CD4-positive, alpha-beta T cell (primary cell): Measurements from ENCODE around the gene SEC23IP. TPM values are rescaled to one million over a fixed set of nuclear protein-coding genes. Genes with fewer than 3 reads are reported as not detected.
A peak's percentile ranks its signal among the peaks of the same experiment; 100 is the strongest.
"Not testable (repeated sequence)": the region's sequence is repeated elsewhere in the genome, so short reads cannot be mapped to it uniquely, and the experiment has no call there.

Experiments used
- ATAC-seq: fragments of 200-7000 bp; cut with Tn5 transposase; one replicate; pipeline ENCODE4 v1.10.0; 2022; ENCODE audit warnings: mild to moderate bottlenecking; ENCODE audit not compliant: poor library complexity
- CTCF ChIA-PET: fragments of 350-600 bp; sonication (Branson Sonifier 250); formaldehyde crosslinking; loops from one replicate; lab custom pipeline; 2021; ENCODE audit warnings: antibody characterized with exemption, inconsistent platforms; lab: Charles Lee
- POLR2A ChIA-PET: fragments of 350-600 bp; sonication (Branson Sonifier 250); formaldehyde crosslinking; loops from one replicate; lab custom pipeline; 2021; ENCODE audit warnings: antibody characterized with exemption, inconsistent platforms; lab: Charles Lee
- DNase-seq, 14 experiments: peaks; one replicate each; pipeline ENCODE4 v3.0.0-alpha.2; 2013 to 2020; ENCODE audit warnings: mixed read lengths in 2 of 14
- H3K27ac ChIP-seq, 2 donors: one replicate each; pipeline versions ENCODE4 v1.5.1 to v1.7.0; 2013; ENCODE audit warnings: low read length in 2 of 2, low read depth in 1 of 2, mild to moderate bottlenecking in 1 of 2
- H3K27me3 ChIP-seq, 2 experiments: 1 replicate in 1 of 2; 2 replicates in 1 of 2; pipeline versions ENCODE4 v1.6.1 to v1.7.0; 2013; ENCODE audit warnings: low read length in 2 of 2, control low read depth in 1 of 2, mild to moderate bottlenecking in 1 of 2, moderate library complexity in 1 of 2; ENCODE audit not compliant: insufficient read depth in 2 of 2, control insufficient read depth in 1 of 2
- H3K36me3 ChIP-seq: one replicate; pipeline ENCODE4 v1.6.1; 2013; ENCODE audit warnings: low read length, control low read depth; ENCODE audit not compliant: insufficient read depth
- H3K4me1 ChIP-seq: one replicate; pipeline ENCODE4 v1.6.1; 2013; ENCODE audit warnings: low read length, control low read depth; ENCODE audit not compliant: insufficient read depth
- H3K4me3 ChIP-seq: one replicate; pipeline ENCODE4 v1.5.1; 2013; ENCODE audit warnings: mild to moderate bottlenecking, low read length, moderate library complexity
- H3K9me3 ChIP-seq, 2 experiments: 1 replicate in 1 of 2; 2 replicates in 1 of 2; pipeline versions ENCODE4 v1.6.1 to v1.7.0; 2013; ENCODE audit warnings: low read length in 2 of 2, mild to moderate bottlenecking in 2 of 2, control low read depth in 1 of 2, moderate library complexity in 1 of 2; ENCODE audit not compliant: control insufficient read depth in 1 of 2, insufficient read depth in 1 of 2
- H3K27ac Mint-ChIP-seq: one replicate; pipeline ENCODE4 v1.8.0; 2020; ENCODE audit warnings: mixed read lengths
- H3K27me3 Mint-ChIP-seq: one replicate; pipeline ENCODE4 v1.8.0; 2021; ENCODE audit warnings: mixed read lengths
- H3K36me3 Mint-ChIP-seq: one replicate; pipeline ENCODE4 v1.8.0; 2021; ENCODE audit warnings: low read depth, mixed read lengths
- H3K4me1 Mint-ChIP-seq: one replicate; pipeline ENCODE4 v1.8.0; 2021; ENCODE audit warnings: low read depth, mixed read lengths
- H3K4me3 Mint-ChIP-seq: one replicate; pipeline ENCODE4 v1.8.0; 2020; ENCODE audit warnings: mild to moderate bottlenecking, mixed read lengths
- H3K9me3 Mint-ChIP-seq: one replicate; pipeline ENCODE4 v1.8.0; 2020; ENCODE audit warnings: mixed read lengths
- CTCF ChIP-seq: fragments of 200-600 bp; IDR thresholded peaks from one replicate; pipeline ENCODE4 v1.8.0; 2022; ENCODE audit warnings: antibody characterized with exemption, mild to moderate bottlenecking
- intact Hi-C, 2 experiments: fragments of 100-400 bp; cut with DNase I in 1 of 2; cut with micrococcal nuclease in 1 of 2; formaldehyde crosslinking; loops; one replicate each; pipeline versions ENCODE4 v1.15.1 to v1.9.0; 2023 to 2025; cut with DNase I, micrococcal nuclease
- total RNA-seq, 174 experiments: library from RNA in 2 of 174; stranded (reverse) in 2 of 174; gene quantifications; one replicate each; pipeline ENCODE4 v1.2.3 and lab custom pipeline; 2021 to 2026

Gene SEC23IP
- total RNA-seq, 2 experiments from 2014 or later: 18.1 to 21.1 TPM

- no peaks in the 10 kb centered on the region for H3K9me3 ChIP-seq
- H3K27me3 Mint-ChIP-seq: no peaks in the 10 kb centered on the region
- no peak overlapping the region for H3K4me3 Mint-ChIP-seq
- peaks cover 4% of the 10 kb centered on the region for H3K4me1 ChIP-seq
- H3K27ac Mint-ChIP-seq: no peak overlapping the region
- intact Hi-C loops: no loop called here
- H3K9me3 Mint-ChIP-seq: no peaks in the 10 kb centered on the region
- CTCF ChIA-PET: no interaction called here
- no peak overlapping the region for H3K27ac ChIP-seq
- no peak overlapping the region for H3K4me3 ChIP-seq
- POLR2A ChIA-PET: no interaction called here
- H3K4me1 Mint-ChIP-seq: no peaks in the 10 kb centered on the region
- DNase-seq (no peak), ATAC-seq (no peak)
- no peak for TF ChIP-seq CTCF
- no peaks in the 10 kb centered on the region for H3K36me3 ChIP-seq
- H3K36me3 Mint-ChIP-seq: no peaks in the 10 kb centered on the region
- H3K27me3 ChIP-seq: no peaks in the 10 kb centered on the region
Observed at GRCh38 chr10:119878524-119878923, 14.0 kb upstream of the SEC23IP start.

- H3K4me3 Mint-ChIP-seq, CTCF ChIA-PET, ATAC-seq, H3K27ac ChIP-seq, H3K27me3 Mint-ChIP-seq, H3K9me3 Mint-ChIP-seq, H3K36me3 ChIP-seq, H3K27me3 ChIP-seq, H3K27ac Mint-ChIP-seq, H3K4me1 Mint-ChIP-seq, DNase-seq, intact Hi-C loops, H3K36me3 Mint-ChIP-seq, H3K9me3 ChIP-seq, H3K4me3 ChIP-seq, H3K4me1 ChIP-seq: not testable (repeated sequence)
- POLR2A ChIA-PET: interaction anchor here (1.1 kb wide), 1 partner anchor 11 kb away, joined by 8 read pairs; the partner anchor contains the start of gene MCMBP
Observed at GRCh38 chr10:119883901-119884611, 8.5 kb upstream of the SEC23IP start.

- H3K27me3 ChIP-seq, H3K27ac Mint-ChIP-seq, H3K27me3 Mint-ChIP-seq, H3K27ac ChIP-seq, H3K36me3 ChIP-seq, H3K4me3 ChIP-seq, H3K36me3 Mint-ChIP-seq, H3K4me1 ChIP-seq, CTCF ChIA-PET, intact Hi-C loops, DNase-seq, H3K4me1 Mint-ChIP-seq, H3K4me3 Mint-ChIP-seq, ATAC-seq, H3K9me3 Mint-ChIP-seq, H3K9me3 ChIP-seq: not testable (repeated sequence)
- POLR2A ChIA-PET: interaction anchor here (1.2 kb wide), 1 partner anchor 13 kb away, joined by 6 read pairs; the partner anchor contains the start of gene MCMBP
Observed at GRCh38 chr10:119886070-119886469, 6.5 kb upstream of the SEC23IP start.

DNA sequence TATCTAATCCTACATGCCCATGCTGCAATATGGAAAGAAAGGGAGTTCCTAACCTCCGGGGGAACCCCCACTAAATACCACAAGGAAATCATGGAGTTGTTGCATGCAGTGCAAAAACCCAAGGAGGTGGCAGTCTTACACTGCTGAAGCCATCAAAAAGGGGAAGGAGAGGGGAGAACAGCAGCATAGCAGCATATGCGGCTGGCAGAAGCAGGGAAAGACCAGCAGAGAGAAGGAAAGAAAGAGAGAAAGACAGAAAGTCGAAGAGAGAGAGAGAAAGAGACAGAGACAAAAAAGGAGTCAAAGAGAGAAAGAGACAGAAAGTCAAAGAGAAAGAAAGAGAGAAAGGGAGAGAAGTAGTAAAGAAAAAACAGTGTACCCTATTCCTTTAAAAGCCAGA is 3.8 kb upstream of the SEC23IP start:
- H3K27ac ChIP-seq, H3K27me3 Mint-ChIP-seq, POLR2A ChIA-PET, H3K9me3 Mint-ChIP-seq, H3K4me3 ChIP-seq, H3K9me3 ChIP-seq, intact Hi-C loops, DNase-seq, H3K27ac Mint-ChIP-seq, H3K27me3 ChIP-seq, H3K36me3 ChIP-seq, ATAC-seq: not testable (repeated sequence)
- Mint-ChIP-seq H3K4me1 (peaks cover 24% of the 10 kb centered on the region), H3K4me3 (peak overlapping the region; percentile 34), H3K36me3 (peaks cover 11% of the 10 kb centered on the region)
- peaks cover 13% of the 10 kb centered on the region for H3K4me1 ChIP-seq
- CTCF ChIA-PET: interaction anchor here (1.7 kb wide), 1 partner anchor 16 kb away, joined by 5 read pairs; the partner anchor contains the start of gene MCMBP

GRCh38 chr10:119889201-119889600 is 3.3 kb upstream of the SEC23IP start:
- DNase-seq, H3K9me3 Mint-ChIP-seq, H3K36me3 ChIP-seq, H3K27me3 Mint-ChIP-seq, H3K27ac Mint-ChIP-seq, intact Hi-C loops, H3K27ac ChIP-seq, H3K4me3 ChIP-seq, H3K27me3 ChIP-seq, ATAC-seq, H3K9me3 ChIP-seq, POLR2A ChIA-PET: not testable (repeated sequence)
- Mint-ChIP-seq H3K4me3 (peak overlapping the region; percentile 34), H3K36me3 (peaks cover 11% of the 10 kb centered on the region), H3K4me1 (peaks cover 29% of the 10 kb centered on the region)
- peaks cover 15% of the 10 kb centered on the region for H3K4me1 ChIP-seq
- CTCF ChIA-PET: interaction anchor here (1.7 kb wide), 1 partner anchor 16 kb away, joined by 5 read pairs; the partner anchor contains the start of gene MCMBP

DNA sequence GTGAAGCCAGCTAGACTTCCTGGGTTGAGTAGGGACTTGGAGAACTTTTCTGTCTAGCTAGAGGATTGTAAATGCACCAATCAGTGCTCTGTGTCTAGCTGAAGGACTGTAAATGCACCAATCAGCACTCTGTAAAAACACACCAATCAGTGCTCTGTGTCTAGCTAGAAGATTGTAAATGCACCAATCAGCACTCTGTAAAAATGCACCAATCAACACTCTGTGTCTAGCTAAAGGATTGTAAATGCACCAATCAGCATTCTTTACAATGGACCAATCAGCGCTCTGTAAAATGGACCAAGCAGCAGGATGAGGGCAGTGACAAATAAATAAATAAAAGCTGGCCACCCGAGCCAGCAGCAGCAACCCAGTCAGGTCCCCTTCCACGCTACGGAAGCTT is 2.2 kb upstream of the SEC23IP start:
- not testable (repeated sequence) for H3K4me3 ChIP-seq, ATAC-seq, H3K27ac ChIP-seq, H3K36me3 ChIP-seq, H3K9me3 Mint-ChIP-seq, H3K27ac Mint-ChIP-seq, H3K27me3 ChIP-seq, DNase-seq, H3K27me3 Mint-ChIP-seq, H3K9me3 ChIP-seq
- Mint-ChIP-seq H3K4me1 (peaks cover 38% of the 10 kb centered on the region), H3K36me3 (peaks cover 20% of the 10 kb centered on the region), H3K4me3 (peak overlapping the region; percentile 60)
- H3K4me1 ChIP-seq: peaks cover 17% of the 10 kb centered on the region
- POLR2A ChIA-PET: interaction anchor here (5.3 kb wide), 1 partner anchor 18 kb away, joined by 82 read pairs; the partner anchor contains the start of gene MCMBP
- intact Hi-C loops: loop anchor here in 1 of 2 experiments (1.0 to 5.0 kb wide), 2 partner anchors 14 to 1843 kb away; partner anchors contain the start of gene RAB11FIP2
- CTCF ChIA-PET: interaction anchor here (1.7 kb wide), 1 partner anchor 18 kb away, joined by 5 read pairs; the partner anchor contains the start of gene MCMBP
